T-helper 9 cell (primary cell): ENCODE results near the gene MMP2.

ENCODE experiments used
- DNase-seq: peaks from one replicate; pipeline ENCODE4 v3.0.0-alpha.2; 2020

Gene MMP2

GRCh38 chr16:55495616-55496289 is 16.8 kb downstream of the MMP2 start:
- no peak for DNase-seq

DNA sequence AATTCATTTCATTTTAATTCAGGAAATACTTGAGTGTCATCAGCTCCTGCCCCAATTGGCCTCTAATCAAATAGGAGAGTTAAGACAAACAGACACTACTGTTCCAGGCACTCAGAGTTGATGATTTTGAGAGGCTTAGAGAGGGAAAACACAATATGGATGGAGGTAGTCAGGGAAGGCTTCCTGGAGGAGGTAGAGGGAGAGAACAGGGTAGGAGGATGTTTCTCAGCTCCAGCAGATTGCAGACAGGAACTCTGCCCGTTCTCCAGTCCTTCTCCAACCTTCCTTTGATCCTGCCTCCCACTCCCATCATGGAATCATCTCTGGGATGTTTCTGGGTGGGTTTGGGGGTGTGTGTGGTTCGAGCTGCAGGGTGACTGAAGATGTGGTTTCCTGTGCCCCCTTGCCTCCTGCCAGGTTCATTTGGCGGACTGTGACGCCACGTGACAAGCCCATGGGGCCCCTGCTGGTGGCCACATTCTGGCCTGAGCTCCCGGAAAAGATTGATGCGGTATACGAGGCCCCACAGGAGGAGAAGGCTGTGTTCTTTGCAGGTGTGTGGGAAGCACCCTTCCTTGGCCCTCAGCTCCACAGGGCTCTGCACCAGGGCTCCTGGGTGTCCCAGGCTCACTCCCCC is 17.6 kb downstream of the MMP2 start:
- no peak for DNase-seq

DNA sequence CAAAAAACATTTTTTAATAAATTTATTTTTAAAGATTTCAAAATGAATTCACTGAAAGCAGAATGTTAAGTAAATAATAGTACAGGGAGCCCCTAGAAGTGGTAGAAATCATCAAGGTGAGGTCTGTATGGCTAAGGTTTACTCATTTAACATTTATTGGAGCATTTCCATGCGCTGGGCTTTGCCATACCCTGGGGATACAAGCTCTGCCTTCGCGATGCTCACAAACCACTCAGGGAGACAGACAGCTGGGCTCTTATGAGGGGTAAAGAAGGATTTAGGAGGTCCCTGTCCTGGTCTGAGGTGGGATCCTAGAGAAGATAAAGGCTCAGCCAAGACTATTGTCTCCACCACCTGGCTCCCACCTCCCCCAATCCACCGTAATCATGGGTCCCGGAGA is 18.6 kb downstream of the MMP2 start:
- DNase-seq = no peak

DNA sequence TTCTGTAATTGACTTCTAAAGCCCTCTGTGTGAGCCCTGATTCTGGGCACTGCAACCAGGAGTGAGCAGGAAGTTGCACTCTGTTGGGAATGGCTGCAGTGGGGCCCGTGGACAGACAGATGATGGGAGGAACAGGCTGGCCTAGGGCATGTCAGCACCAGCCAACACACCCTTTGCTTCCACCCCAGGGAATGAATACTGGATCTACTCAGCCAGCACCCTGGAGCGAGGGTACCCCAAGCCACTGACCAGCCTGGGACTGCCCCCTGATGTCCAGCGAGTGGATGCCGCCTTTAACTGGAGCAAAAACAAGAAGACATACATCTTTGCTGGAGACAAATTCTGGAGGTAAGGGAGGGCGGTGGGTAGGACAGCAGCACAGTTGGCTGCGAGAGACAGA is 19.1 kb downstream of the MMP2 start:
- DNase-seq = no peak

GRCh38 chr16:55499281-55499680 is 20.3 kb downstream of the MMP2 start:
- DNase-seq = no peak

- DNase-seq = no peak
Observed at GRCh38 chr16:55499951-55500529, 21.0 kb downstream of the MMP2 start.

- no peak for DNase-seq
Observed at GRCh38 chr16:55500530-55501011, 21.6 kb downstream of the MMP2 start.

DNA sequence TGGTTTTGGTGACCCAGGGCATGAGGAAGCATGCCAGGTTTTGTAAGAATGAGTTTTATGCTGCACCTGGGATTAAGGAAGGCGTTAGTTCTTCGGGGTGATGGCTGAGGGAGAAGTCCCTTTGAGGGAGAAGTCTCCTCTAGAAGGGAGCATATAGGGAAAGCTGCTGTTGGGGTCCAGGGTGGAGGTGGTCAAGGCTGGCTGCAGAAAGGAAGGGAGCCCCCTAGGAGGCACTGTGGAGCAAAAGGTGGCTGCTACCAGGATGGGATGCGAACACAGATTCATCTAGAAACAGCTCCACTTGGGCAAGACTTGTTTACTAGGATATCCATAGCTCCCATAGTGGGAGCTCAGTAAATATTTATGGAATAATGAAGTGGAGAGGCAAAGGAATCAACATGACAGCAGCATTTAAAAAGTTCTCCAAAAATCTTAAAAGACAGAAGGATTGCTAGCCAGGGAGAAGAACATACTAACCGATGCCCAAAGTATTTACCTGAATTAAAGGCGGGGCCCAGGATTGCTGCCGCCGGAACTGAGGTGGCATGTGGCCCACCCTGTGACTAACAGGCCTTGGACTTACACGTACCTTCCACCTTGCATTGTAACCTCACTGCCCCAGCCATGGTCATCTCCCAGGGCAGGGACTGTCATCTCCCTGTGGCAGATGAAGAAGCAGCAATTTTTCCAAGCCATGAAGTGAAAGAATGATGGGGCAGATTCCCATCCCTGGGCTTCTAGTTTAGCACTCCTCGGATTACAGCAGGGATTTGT is 22.7 kb downstream of the MMP2 start:
- DNase-seq = no peak

DNA sequence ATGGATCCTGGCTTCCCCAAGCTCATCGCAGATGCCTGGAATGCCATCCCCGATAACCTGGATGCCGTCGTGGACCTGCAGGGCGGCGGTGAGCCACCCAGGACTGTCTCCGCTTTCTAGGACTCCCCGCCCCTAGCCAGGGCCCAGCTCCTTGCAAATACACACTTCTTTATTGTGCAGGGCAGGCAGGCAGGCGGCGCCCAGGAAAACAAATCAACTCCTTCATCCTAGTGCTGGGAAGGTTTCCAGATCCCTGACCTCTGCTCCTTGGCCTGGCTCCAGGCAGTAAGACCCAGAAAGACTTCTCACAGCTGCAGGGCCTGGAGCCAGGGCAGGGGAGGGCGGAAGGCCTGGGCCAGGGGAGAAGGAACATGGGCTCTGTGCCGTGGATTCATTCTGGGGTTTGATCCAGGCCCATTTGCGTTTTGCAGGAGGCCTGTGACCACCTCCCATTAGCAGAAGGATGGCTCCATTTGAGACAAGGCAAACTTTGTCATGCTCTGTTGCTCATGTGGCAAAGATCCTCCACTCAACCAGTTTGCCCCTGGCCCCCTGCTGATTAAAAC is 23.9 kb downstream of the MMP2 start:
- DNase-seq = no peak

DNA sequence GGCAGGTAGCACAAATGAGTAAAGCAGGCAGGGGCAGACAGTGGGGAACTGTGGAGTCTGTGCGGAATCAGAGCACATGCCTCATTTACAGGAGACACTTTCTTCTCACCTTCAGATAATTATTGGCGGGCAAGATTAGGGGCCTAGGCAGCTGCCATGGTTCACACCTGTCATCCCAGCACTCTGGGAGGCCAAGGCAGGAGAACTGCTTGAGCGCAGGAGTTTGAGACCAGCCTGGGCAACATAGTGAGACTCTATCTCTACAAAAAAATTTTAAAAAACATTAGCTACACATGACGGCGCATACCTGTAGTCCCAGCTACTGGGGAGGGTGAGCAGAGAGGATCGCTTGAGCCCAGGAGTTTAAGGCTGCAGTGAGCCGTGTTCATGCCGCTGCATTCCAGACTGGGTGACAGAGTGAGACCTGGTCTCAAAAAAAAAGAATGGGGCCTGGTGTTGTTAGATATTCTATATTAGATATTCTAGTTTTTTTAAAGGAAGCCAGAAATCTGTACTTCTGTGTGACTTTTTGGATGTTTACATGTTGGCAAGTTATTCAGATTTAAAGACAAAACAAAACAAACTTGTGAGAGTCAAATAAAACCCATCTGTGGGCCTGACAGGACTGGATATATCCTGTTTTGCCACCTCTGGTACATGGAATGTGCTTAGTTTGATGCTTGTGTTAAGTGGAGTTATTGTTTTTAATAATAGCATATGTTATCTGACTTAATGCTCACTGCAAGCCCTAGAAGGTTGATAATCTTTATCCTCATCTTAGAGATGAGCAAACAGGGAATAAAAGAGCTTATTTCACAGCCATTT is 24.9 kb downstream of the MMP2 start:
- no peak for DNase-seq

- DNase-seq = no peak
Observed at GRCh38 chr16:55505333-55506015, 26.5 kb downstream of the MMP2 start.

- no peak for DNase-seq
Observed at GRCh38 chr16:55506083-55506482, 27.1 kb downstream of the MMP2 start.

DNA sequence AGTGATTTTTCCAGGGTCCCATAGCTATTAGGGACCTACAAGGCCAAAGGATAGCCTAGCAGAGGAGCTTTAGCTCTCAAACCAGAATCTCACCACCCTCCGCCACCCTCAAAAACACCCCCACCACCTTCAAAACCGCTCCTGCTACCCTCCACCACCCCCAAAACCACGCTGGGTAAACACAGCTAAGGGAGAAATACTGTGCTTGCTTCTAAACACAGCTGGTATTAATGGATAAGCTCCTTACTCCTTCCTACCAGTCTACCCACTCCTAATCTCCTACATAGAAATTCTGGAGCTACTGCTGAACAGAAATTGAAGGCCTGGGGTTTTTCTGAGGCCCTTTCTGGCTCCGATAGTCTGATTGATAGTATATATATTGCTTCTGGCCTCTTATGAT is 27.7 kb downstream of the MMP2 start:
- no peak for DNase-seq

DNA sequence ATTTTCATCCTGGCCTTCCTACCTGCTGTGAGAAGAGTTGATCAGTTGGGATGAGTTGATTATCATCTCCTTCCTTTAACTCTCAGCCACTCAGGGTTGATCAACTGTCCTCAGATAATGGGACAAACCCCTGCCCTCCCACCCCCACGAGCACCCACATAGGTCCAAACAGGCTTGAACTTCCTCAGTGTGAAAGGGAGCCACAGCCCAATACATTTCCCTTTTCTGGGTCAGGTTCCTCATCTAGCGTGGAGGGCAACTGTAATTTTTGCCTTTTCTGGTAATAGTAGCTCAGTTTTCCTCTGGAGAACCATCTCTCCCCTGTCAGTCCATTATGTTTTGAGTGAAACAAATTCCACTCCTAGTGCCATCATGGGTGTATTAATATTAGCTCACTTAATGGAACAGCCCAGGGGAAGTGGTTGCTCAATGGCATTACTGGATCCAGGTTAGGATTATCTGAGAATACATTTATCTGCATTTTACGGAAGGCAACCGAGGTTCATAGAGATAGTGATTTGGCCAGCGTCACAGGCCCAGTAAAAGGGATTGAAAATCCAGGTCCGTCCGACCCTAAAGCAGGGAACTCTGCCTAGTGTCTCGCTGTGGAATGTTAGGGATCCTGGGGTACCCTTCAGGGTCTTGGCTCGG is 29.4 kb downstream of the MMP2 start:
- DNase-seq = no peak

DNA sequence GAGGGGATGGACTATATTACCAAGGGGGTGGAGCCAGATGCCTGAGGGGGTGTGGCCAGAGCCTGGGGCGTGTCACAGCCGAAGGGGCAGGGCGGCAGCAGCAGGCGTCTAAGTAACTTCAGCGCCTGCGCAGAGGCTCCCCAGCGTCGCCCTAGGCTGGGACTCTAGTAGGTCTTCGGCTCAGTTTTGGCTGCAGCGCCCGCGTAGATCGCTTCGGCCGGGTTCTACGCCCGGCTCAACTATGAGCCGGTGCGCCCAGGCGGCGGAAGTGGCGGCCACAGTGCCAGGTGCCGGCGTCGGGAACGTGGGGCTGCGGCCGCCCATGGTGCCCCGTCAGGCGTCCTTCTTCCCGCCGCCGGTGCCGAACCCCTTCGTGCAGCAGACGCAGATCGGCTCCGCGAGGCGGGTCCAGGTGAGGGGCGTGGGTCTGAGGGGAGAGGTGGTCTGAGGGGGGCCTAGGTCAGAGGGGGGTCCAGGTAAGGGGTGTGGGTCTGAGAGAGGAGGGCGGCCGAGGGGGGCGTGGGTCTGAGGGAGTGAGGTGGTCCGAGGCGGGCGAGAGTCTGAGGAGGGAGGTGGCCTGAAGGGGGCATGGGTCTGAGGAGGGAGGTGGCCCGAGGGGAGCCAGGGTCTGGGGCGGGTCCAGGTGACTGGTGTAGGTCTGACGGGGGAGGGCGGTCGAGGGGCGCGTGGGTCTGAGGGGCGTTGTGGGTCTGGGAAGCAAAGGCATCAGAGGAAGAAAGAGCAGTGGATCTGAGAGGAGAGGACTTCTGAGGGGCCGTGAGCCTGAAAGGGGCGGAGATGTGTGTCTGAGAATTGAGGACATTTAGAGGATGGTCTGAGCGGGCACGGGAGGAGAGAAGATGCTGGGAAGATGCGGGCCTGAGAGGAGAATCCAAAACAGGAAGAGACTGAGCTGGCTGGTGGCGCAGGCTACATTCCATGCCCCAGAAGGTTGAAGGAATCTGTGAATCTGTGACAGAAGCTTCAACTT is 30.2 kb downstream of the MMP2 start, which contains the start of gene LPCAT2:
Gene LPCAT2 (plus strand): TSS at position 132 of the 991 bp plus-strand sequence. CDS start 110 bp downstream, at position 242.
- no peak for DNase-seq

GRCh38 chr16:55510185-55510805 is 31.3 kb downstream of the MMP2 start:
- no peak for DNase-seq

GRCh38 chr16:55512941-55513340 is 33.9 kb downstream of the MMP2 start:
- DNase-seq = no peak

- no peak for DNase-seq
Observed at GRCh38 chr16:55513616-55514015, 34.6 kb downstream of the MMP2 start.

GRCh38 chr16:55515111-55515510 is 36.1 kb downstream of the MMP2 start:
- no peak for DNase-seq
